PC-3 (cell line): ENCODE data around the gene WDR1. TPM values are rescaled to one million over a fixed set of nuclear protein-coding genes. Genes with fewer than 3 reads are reported as not detected.
A peak's percentile ranks its signal among the peaks of the same experiment; 100 is the strongest.

ENCODE experiments used
- ATAC-seq: fragments of 200-7000 bp; cut with Tn5 transposase; 2 replicates; pipeline ENCODE4 v1.9.1; 2020; ENCODE audit warnings: mild to moderate bottlenecking, moderate library complexity
- BruUV-seq: library from RNA; stranded (reverse); fragments of 400-500 nt; replicated peaks from 2 replicates; lab custom pipeline; 2021; lab: Mats Ljungman, UMichigan
- CTCF ChIA-PET: fragments of 300-600 bp; sonication (Branson Sonifier 250); formaldehyde crosslinking; loops from one replicate; lab custom pipeline; 2022; ENCODE audit warnings: antibody characterized with exemption; lab: Charles Lee
- POLR2A ChIA-PET: fragments of 300-600 bp; sonication (Branson Sonifier 250); formaldehyde crosslinking; loops from one replicate; lab custom pipeline; 2022; ENCODE audit warnings: antibody characterized with exemption; ENCODE audit not compliant: unreplicated experiment; lab: Charles Lee
- DNase-seq: peaks from one replicate; pipeline ENCODE4 v3.0.0-alpha.2; 2015
- H2AFZ ChIP-seq: fragments of 300-600 bp; sonication (generic); 2 replicates; pipeline ENCODE4 v1.6.0; 2016; ENCODE audit warnings: antibody characterized with exemption, low read length
- H3F3A ChIP-seq: fragments of 300-600 bp; sonication (generic); one replicate; pipeline ENCODE4 v1.6.0; 2017; ENCODE audit warnings: antibody characterized with exemption, low read length, control low read depth, mild to moderate bottlenecking; ENCODE audit not compliant: unreplicated experiment
- H3K27ac ChIP-seq: fragments of 300-600 bp; sonication (generic); 2 replicates; pipeline ENCODE4 v1.5.1; 2016; ENCODE audit warnings: mild to moderate bottlenecking, low read length
- H3K27me3 ChIP-seq: fragments of 300-600 bp; sonication (generic); 2 replicates; pipeline ENCODE4 v1.6.1; 2016; ENCODE audit warnings: low read length, mixed read lengths
- H3K36me3 ChIP-seq: fragments of 300-600 bp; sonication (generic); 2 replicates; pipeline ENCODE4 v1.6.1; 2016; ENCODE audit warnings: low read depth, mixed run types, low read length, mixed read lengths
- H3K4me1 ChIP-seq: fragments of 300-600 bp; sonication (generic); 2 replicates; pipeline ENCODE4 v1.5.1; 2016; ENCODE audit warnings: low read length; ENCODE audit not compliant: insufficient read depth
- H3K4me2 ChIP-seq: fragments of 300-600 bp; sonication (generic); 2 replicates; pipeline ENCODE4 v1.6.0; 2016; ENCODE audit warnings: low read length
- H3K4me3 ChIP-seq: fragments of 300-600 bp; sonication (generic); 2 replicates; pipeline ENCODE4 v1.5.1; 2016; ENCODE audit warnings: mild to moderate bottlenecking, low read length, mixed read lengths
- H3K79me2 ChIP-seq: fragments of 300-600 bp; sonication (generic); 2 replicates; pipeline ENCODE4 v1.6.1; 2017; ENCODE audit warnings: low read length, mixed read lengths
- H3K9ac ChIP-seq: fragments of 300-600 bp; sonication (generic); 2 replicates; pipeline ENCODE4 v1.6.0; 2016; ENCODE audit warnings: mild to moderate bottlenecking, low read length
- H3K9me2 ChIP-seq: fragments of 300-600 bp; sonication (generic); replicated peaks from 2 replicates; pipeline ENCODE4 v1.6.1; 2016; ENCODE audit warnings: mixed run types, low read length, mixed read lengths
- H3K9me3 ChIP-seq: fragments of 300-600 bp; sonication (generic); 2 replicates; pipeline ENCODE4 v1.6.1; 2016; ENCODE audit warnings: low read length, mixed read lengths
- H4K20me1 ChIP-seq: fragments of 300-600 bp; sonication (generic); 2 replicates; pipeline ENCODE4 v1.6.1; 2016; ENCODE audit warnings: low read length, mixed read lengths
- EZH2 ChIP-seq: fragments of 300-600 bp; sonication (generic); IDR thresholded peaks from one replicate; pipeline ENCODE4 v1.6.1; 2017; ENCODE audit warnings: antibody characterized with exemption, mild to moderate bottlenecking, low read length; ENCODE audit not compliant: unreplicated experiment
- EZH2phosphoT487 ChIP-seq: fragments of 300-600 bp; sonication (generic); IDR thresholded peaks from 2 replicates; pipeline ENCODE4 v1.6.1; 2018; ENCODE audit warnings: mild to moderate bottlenecking, antibody characterized with exemption, low read length, borderline replicate concordance
- intact Hi-C: fragments of 100-400 bp; cut with micrococcal nuclease; formaldehyde crosslinking; loops from 2 replicates; pipeline ENCODE4 v1.9.0; 2023
- total RNA-seq: library from RNA; depleted of rRNA; stranded (reverse); fragments of >200 nt; gene quantifications from 2 replicates; pipeline ENCODE4 v1.2.3, GENCODE V29; 2014
- TF ChIP-seq, protein P1 (sequence below): fragments of 300-600 bp; sonication (generic); conservative IDR thresholded peaks from 2 replicates; pipeline ENCODE4 v1.5.1; 2017; ENCODE audit warnings: antibody characterized with exemption, low read depth, mild to moderate bottlenecking, low read length

Gene WDR1
- total RNA-seq, 1 experiment from 2014 or later = 150 TPM

DNA sequence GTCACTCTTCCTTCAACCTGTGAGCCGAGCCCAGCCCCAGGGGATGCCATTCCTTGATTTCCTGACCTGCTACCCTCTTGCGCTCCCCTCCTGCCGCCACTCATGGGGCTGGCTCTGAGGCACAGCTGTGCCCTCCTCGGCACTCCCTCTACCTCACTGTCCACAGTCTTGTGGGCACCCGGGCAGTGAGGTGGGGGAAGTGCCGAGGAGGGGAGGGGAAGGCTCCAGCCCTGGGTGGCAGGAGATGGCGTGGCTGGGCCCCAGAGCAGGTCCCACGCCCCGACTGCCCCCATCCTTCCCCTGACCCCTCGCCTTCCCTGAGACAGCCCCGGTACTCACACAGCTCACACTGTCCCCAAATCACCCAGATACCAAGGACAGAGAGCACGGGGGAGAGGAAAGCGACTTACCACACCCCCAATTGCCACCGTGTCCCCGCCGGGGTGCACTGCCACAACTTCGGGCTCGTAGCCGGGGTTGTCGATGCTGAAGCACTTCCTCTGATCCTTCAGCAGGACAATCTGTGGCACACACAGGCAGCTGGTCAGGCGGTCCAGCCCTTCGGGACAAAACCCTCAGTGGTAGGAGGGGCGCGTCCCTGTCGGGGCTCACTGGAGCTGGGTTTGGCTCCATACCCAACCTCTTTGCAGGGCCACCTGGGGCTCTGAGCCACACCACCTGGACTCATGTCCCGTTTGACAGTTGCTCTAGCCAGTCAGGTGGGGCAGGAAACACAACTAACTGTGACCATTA is 37.9 kb downstream of the WDR1 start:
- TF ChIP-seq EZH2phosphoT487 (no peak), EZH2 (no peak)
- Histone ChIP-seq H4K20me1 (no peaks in the 10 kb centered on the region), H2AFZ (no peak overlapping the region), H3K9me3 (no peaks in the 10 kb centered on the region), H3K36me3 (peaks cover 44% of the 10 kb centered on the region), H3K4me3 (no peak overlapping the region), H3K9me2 (no peaks in the 10 kb centered on the region), H3K4me1 (peaks cover 7% of the 10 kb centered on the region; the same call in 1 of the 2 replicates), H3K27me3 (no peaks in the 10 kb centered on the region), H3K27ac (peak overlapping the region; percentile 49), H3F3A (no peaks in the 10 kb centered on the region), H3K79me2 (no peaks in the 10 kb centered on the region), H3K4me2 (no peak overlapping the region), H3K9ac (no peak overlapping the region)
- POLR2A ChIA-PET = interaction anchor here (0.7 to 1.0 kb wide), 2 partner anchors 17 to 38 kb away, joined by 4 to 5 read pairs; partner anchors contain the start of gene WDR1
- DNase-seq = no peak
- intact Hi-C loops = loop anchor here (5.0 kb wide), 1 partner anchor 39 kb away; the partner anchor contains the start of gene WDR1
- CTCF ChIA-PET = interaction anchor here (0.5 kb wide), 1 partner anchor 379 kb away, joined by 6 read pairs; the partner anchor contains the start of gene ZNF518B
- ATAC-seq = no peak
- BruUV-seq = no TSS peak

DNA sequence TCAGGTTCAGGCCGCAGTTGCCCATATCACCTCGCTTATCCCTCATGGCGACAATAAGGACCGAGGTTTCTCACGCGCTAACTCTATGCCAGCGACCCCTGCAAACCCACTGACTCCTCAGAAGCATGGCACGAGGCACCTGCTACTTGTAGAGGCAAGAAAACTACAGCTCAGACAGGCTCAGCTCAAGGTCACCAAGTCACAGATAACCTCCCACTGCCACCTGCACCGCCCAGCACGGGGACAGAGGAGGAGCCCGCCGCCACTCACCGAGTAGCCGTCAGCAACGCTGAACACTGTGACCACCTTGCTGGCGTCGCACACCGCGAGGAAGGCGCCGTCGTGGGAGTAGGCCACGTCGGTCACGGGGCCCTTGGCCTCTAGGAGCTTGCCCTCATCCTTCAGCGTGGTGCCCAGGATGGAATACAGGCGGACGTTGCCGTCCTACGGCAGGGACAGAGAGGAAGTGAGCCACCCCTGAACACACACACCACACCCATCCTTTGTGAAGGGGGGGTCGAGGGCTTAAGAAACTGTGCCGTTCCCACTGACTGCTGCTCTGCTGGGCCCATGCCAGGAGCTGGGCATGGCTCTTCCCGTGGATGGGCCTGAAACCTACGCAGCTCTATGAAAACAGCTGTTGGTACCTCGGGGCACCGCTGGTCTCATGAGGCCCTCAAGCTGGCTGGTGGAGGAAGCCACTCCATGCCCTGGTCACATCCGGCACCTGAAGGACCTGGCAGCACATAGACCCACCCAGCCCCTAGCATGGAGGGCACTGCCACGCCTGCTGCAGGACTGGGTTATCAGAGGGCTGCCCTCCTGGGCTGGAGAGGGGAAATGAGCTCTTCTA is 38.9 kb downstream of the WDR1 start:
- CTCF ChIA-PET = interaction anchor here (0.5 kb wide), 1 partner anchor 380 kb away, joined by 6 read pairs; the partner anchor contains the start of gene ZNF518B
- Histone ChIP-seq H3K36me3 (peaks cover 49% of the 10 kb centered on the region), H3K4me2 (no peak overlapping the region), H2AFZ (no peak overlapping the region), H3K79me2 (no peaks in the 10 kb centered on the region), H3K9ac (no peak overlapping the region), H3K27me3 (no peaks in the 10 kb centered on the region), H3K9me3 (no peaks in the 10 kb centered on the region), H3K4me3 (no peak overlapping the region), H3F3A (no peaks in the 10 kb centered on the region), H3K27ac (peak overlapping the region; percentile 49), H3K4me1 (peaks cover 7% of the 10 kb centered on the region; the same call in 1 of the 2 replicates), H4K20me1 (no peaks in the 10 kb centered on the region), H3K9me2 (no peaks in the 10 kb centered on the region)
- intact Hi-C loops = loop anchor here (5.0 kb wide), 1 partner anchor 40 kb away; the partner anchor contains the start of gene WDR1
- DNase-seq (peak; percentile 36), ATAC-seq (peak; percentile 84)
- BruUV-seq = no TSS peak
- TF ChIP-seq, protein P1, sequence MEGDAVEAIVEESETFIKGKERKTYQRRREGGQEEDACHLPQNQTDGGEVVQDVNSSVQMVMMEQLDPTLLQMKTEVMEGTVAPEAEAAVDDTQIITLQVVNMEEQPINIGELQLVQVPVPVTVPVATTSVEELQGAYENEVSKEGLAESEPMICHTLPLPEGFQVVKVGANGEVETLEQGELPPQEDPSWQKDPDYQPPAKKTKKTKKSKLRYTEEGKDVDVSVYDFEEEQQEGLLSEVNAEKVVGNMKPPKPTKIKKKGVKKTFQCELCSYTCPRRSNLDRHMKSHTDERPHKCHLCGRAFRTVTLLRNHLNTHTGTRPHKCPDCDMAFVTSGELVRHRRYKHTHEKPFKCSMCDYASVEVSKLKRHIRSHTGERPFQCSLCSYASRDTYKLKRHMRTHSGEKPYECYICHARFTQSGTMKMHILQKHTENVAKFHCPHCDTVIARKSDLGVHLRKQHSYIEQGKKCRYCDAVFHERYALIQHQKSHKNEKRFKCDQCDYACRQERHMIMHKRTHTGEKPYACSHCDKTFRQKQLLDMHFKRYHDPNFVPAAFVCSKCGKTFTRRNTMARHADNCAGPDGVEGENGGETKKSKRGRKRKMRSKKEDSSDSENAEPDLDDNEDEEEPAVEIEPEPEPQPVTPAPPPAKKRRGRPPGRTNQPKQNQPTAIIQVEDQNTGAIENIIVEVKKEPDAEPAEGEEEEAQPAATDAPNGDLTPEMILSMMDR = no peak
- POLR2A ChIA-PET = interaction anchor here (0.7 to 1.0 kb wide), 2 partner anchors 18 to 39 kb away, joined by 4 to 5 read pairs; partner anchors contain the start of gene WDR1

DNA sequence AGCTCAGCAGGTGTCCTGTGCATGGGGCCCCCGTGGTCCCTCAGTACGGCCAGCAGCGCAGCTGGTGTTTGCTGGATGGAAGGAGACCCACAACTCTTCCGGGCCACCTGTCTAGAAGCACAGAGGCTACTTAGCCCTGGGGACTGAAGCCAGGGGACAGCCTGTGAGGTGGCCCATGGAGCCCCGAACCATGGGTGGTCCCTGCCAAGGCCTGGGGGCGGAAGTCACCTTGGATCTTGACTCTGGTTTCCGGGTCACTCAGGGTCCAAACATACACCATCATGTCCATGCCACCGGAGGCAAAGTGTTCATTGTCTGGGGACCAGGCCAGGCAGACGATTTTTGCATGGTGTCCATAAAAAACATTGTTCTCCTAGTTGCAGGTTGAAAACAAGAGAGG is 39.5 kb downstream of the WDR1 start:
- DNase-seq (no peak), ATAC-seq (no peak)
- Histone ChIP-seq H3K4me2 (no peak overlapping the region), H3K79me2 (no peaks in the 10 kb centered on the region), H4K20me1 (no peaks in the 10 kb centered on the region), H2AFZ (no peak overlapping the region), H3K9me3 (no peaks in the 10 kb centered on the region), H3F3A (no peaks in the 10 kb centered on the region), H3K4me1 (peaks cover 7% of the 10 kb centered on the region; the same call in 1 of the 2 replicates), H3K27ac (no peak overlapping the region), H3K9me2 (no peaks in the 10 kb centered on the region), H3K27me3 (no peaks in the 10 kb centered on the region), H3K4me3 (no peak overlapping the region), H3K36me3 (peaks cover 49% of the 10 kb centered on the region), H3K9ac (no peak overlapping the region)
- CTCF ChIA-PET = no interaction called here
- TF ChIP-seq EZH2 (no peak), EZH2phosphoT487 (no peak)
- TF ChIP-seq, protein P1 = no peak
- intact Hi-C loops = loop anchor here (5.0 kb wide), 1 partner anchor 40 kb away; the partner anchor contains the start of gene WDR1
- BruUV-seq = no TSS peak
- POLR2A ChIA-PET = no interaction called here
